Fibroblast of lung (primary cell): ENCODE data around the gene TREML2. TPM values are rescaled to one million over a fixed set of nuclear protein-coding genes. Genes with fewer than 3 reads are reported as not detected.

Source experiments
- DNase-seq, 2 donors: peaks; one replicate each; pipeline versions ENCODE4 v3.0.0 to v3.0.0-alpha.2; 2010; ENCODE audit warnings: low read depth in 2 of 2
- H2AFZ ChIP-seq: 2 replicates; pipeline ENCODE4 v1.5.1; 2012; ENCODE audit warnings: low read length, control low read depth, inconsistent platforms
- H3K27ac ChIP-seq: 2 replicates; pipeline ENCODE4 v1.5.1; 2011; ENCODE audit warnings: low read length, control low read depth; ENCODE audit not compliant: insufficient read depth
- H3K27me3 ChIP-seq: 2 replicates; pipeline ENCODE4 v1.5.1; 2011; ENCODE audit warnings: mild to moderate bottlenecking, low read length; ENCODE audit not compliant: control insufficient read depth, insufficient read depth
- H3K36me3 ChIP-seq: 2 replicates; pipeline ENCODE4 v1.5.1; 2011; ENCODE audit warnings: low read length; ENCODE audit not compliant: control insufficient read depth, insufficient read depth
- H3K4me1 ChIP-seq: 2 replicates; pipeline ENCODE4 v1.5.1; 2011; ENCODE audit warnings: low read length; ENCODE audit not compliant: control insufficient read depth, insufficient read depth; ENCODE audit errors: extremely low read depth
- H3K4me2 ChIP-seq: 2 replicates; pipeline ENCODE4 v1.5.1; 2011; ENCODE audit warnings: low read length, control low read depth; ENCODE audit not compliant: insufficient read depth; ENCODE audit errors: extremely low read depth
- H3K4me3 ChIP-seq, 4 experiments: fragments of 200-600 bp in 1 of 4; sonication (generic) in 1 of 4; replicated peaks in 1 of 4; 2 replicates each; pipeline ENCODE4 v1.5.1; 2011 to 2016; ENCODE audit warnings: low read length in 4 of 4, low read depth in 3 of 4, mild to moderate bottlenecking in 3 of 4, control low read depth in 2 of 4, inconsistent platforms in 1 of 4, mixed read lengths in 1 of 4; ENCODE audit not compliant: insufficient read depth in 1 of 4; ENCODE audit errors: control extremely low read depth in 1 of 4
- H3K79me2 ChIP-seq: 2 replicates; pipeline ENCODE4 v1.5.1; 2012; ENCODE audit warnings: mild to moderate bottlenecking, low read length, inconsistent platforms; ENCODE audit not compliant: control insufficient read depth, insufficient read depth
- H3K9ac ChIP-seq: 2 replicates; pipeline ENCODE4 v1.5.1; 2011; ENCODE audit warnings: mild to moderate bottlenecking, low read length, control low read depth; ENCODE audit not compliant: insufficient read depth
- H3K9me3 ChIP-seq: 2 replicates; pipeline ENCODE4 v1.5.1; 2012; ENCODE audit warnings: low read depth, low read length; ENCODE audit not compliant: control insufficient read depth, insufficient read depth
- H4K20me1 ChIP-seq: 2 replicates; pipeline ENCODE4 v1.5.1; 2011; ENCODE audit warnings: low read length; ENCODE audit not compliant: control insufficient read depth, insufficient read depth; ENCODE audit errors: extremely low read depth
- EZH2 ChIP-seq: IDR thresholded peaks from 2 replicates; pipeline ENCODE4 v1.5.1; 2012; ENCODE audit warnings: low read length, control low read depth, mild to moderate bottlenecking; ENCODE audit errors: missing control alignments
- polyA plus RNA-seq, 2 donors: library from polyadenylated mRNA; depleted of rRNA in 1 of 2; stranded (reverse) in 1 of 2; unstranded in 1 of 2; fragments of >200 nt; gene quantifications; 2 replicates each; pipeline ENCODE4 v1.2.1, GENCODE V29; 2011 to 2012; ENCODE audit warnings: missing spikeins in 1 of 2
- total RNA-seq: library from RNA; depleted of rRNA; stranded (reverse); fragments of >200 nt; gene quantifications from 2 replicates; pipeline ENCODE4 v1.2.1, GENCODE V29; 2014
- TF ChIP-seq, protein P1 (sequence below), 2 donors: IDR thresholded peaks in 1 of 2; conservative IDR thresholded peaks in 1 of 2; 1 replicate in 1 of 2; 2 replicates in 1 of 2; pipeline ENCODE4 v1.5.1; 2011 to 2012; ENCODE audit warnings: low read length in 2 of 2, control low read depth in 1 of 2, inconsistent platforms in 1 of 2, low read depth in 1 of 2, mild to moderate bottlenecking in 1 of 2

Gene TREML2
- total and polyA plus RNA-seq, 2 donors (not counting 1 experiment from before 2014, with no cell fraction given) = not detected

DNA sequence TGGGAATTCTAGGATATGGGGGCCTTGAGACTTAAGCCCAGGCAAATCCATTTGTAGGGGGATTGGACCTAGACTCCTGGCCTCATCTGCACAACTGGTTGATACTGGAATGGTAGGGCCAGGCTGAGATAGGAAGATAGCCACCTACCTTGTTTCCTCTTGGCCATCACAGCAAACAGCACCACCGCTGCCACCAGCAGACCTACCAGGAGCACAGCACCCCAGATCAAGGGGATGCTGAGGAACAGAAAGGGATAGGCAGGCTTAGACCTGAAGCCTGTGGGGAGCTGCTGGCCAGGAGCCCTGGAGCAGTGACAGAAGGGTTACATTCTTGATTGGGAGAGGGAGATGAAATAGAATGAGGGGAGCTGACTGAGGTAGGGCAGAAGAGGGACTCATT lies 50.3 kb downstream of the TREML2 start:
- H3K27me3 ChIP-seq = no peaks in the 10 kb centered on the region
- no peak overlapping the region for H3K4me2 ChIP-seq
- TF ChIP-seq, protein P1, sequence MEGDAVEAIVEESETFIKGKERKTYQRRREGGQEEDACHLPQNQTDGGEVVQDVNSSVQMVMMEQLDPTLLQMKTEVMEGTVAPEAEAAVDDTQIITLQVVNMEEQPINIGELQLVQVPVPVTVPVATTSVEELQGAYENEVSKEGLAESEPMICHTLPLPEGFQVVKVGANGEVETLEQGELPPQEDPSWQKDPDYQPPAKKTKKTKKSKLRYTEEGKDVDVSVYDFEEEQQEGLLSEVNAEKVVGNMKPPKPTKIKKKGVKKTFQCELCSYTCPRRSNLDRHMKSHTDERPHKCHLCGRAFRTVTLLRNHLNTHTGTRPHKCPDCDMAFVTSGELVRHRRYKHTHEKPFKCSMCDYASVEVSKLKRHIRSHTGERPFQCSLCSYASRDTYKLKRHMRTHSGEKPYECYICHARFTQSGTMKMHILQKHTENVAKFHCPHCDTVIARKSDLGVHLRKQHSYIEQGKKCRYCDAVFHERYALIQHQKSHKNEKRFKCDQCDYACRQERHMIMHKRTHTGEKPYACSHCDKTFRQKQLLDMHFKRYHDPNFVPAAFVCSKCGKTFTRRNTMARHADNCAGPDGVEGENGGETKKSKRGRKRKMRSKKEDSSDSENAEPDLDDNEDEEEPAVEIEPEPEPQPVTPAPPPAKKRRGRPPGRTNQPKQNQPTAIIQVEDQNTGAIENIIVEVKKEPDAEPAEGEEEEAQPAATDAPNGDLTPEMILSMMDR (conservative IDR thresholded peaks at IDR 0.05 in 1 of 2, IDR thresholded peaks at IDR 0.05 in 1 of 2; ENCODE audit: low read depth in 1 of 2, low read length in 2 of 2) = no peak
- no peak for TF ChIP-seq EZH2
- no peak overlapping the region for H3K4me3 ChIP-seq
- no peak overlapping the region for H3K27ac ChIP-seq
- no peaks in the 10 kb centered on the region for H4K20me1 ChIP-seq
- no peak overlapping the region for H3K9ac ChIP-seq
- H3K9me3 ChIP-seq = no peaks in the 10 kb centered on the region
- no peaks in the 10 kb centered on the region for H3K79me2 ChIP-seq
- H3K36me3 ChIP-seq = no peaks in the 10 kb centered on the region
- no peaks in the 10 kb centered on the region for H3K4me1 ChIP-seq
- DNase-seq = no peak
- H2AFZ ChIP-seq = no peak overlapping the region

DNA sequence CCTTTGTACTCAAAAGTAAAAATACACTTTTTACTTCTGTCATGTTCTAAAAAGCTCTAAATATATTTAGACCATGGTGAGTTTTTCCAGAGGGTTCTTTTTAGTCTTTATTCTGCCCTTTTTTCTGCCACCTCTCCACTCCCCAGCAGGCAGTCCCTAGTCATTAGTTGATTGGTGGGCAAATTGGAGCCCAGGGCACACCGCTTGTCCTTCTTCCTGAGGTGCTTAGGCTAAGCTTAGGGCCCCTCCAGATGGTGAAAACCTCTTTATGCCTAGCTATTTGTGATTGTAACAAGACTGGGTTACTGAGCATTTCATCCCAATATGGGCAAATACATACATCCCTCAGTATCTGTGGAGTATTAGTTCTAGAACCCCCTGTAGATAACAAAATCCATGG lies 53.0 kb downstream of the TREML2 start:
- Histone ChIP-seq H3K4me3 (no peak overlapping the region), H2AFZ (no peak overlapping the region), H3K9me3 (no peaks in the 10 kb centered on the region), H3K79me2 (no peaks in the 10 kb centered on the region), H3K27me3 (no peaks in the 10 kb centered on the region), H3K4me1 (no peaks in the 10 kb centered on the region), H3K36me3 (no peaks in the 10 kb centered on the region), H3K27ac (no peak overlapping the region), H3K4me2 (no peak overlapping the region), H4K20me1 (no peaks in the 10 kb centered on the region), H3K9ac (no peak overlapping the region)
- DNase-seq = no peak
- no peak for TF ChIP-seq EZH2
- TF ChIP-seq, protein P1 (conservative IDR thresholded peaks at IDR 0.05 in 1 of 2, IDR thresholded peaks at IDR 0.05 in 1 of 2; ENCODE audit: low read depth in 1 of 2, low read length in 2 of 2) = no peak

Other genes with a start within 250 kb of the TREML2 start
- gene UNC5CL, start 161.9 kb downstream of the TREML2 start, total RNA-seq = 0.17 and 0.26 TPM in 2 replicates
- 0.01 TPM in 1 of 2 replicates, not detected in the other for gene UNC5CL, start 161.9 kb downstream of the TREML2 start, polyA plus RNA-seq
- not detected in 2 replicates for gene TSPO2, start 158.7 kb downstream of the TREML2 start, total RNA-seq
- not detected in 2 replicates for gene TSPO2, start 158.7 kb downstream of the TREML2 start, polyA plus RNA-seq
- not detected in 2 replicates for gene APOBEC2, start 147.9 kb downstream of the TREML2 start, total RNA-seq
- gene APOBEC2, start 147.9 kb downstream of the TREML2 start, polyA plus RNA-seq = not detected in 2 replicates
- gene OARD1, start 128.8 kb downstream of the TREML2 start, total RNA-seq = 10.3 and 12.4 TPM in 2 replicates
- gene OARD1, start 128.8 kb downstream of the TREML2 start, polyA plus RNA-seq = 9.8 and 11.7 TPM in 2 replicates
- gene NFYA, start 128.2 kb downstream of the TREML2 start, total RNA-seq = 10.0 and 14.9 TPM in 2 replicates
- gene NFYA, start 128.2 kb downstream of the TREML2 start, polyA plus RNA-seq = 6.9 and 10.0 TPM in 2 replicates
- not detected in 2 replicates for gene TREML1, start 46.8 kb downstream of the TREML2 start, total RNA-seq
- gene TREML1, start 46.8 kb downstream of the TREML2 start, polyA plus RNA-seq = not detected in 2 replicates
- gene TREM2, start 38.0 kb downstream of the TREML2 start, total RNA-seq = under 0.01 and 0.17 TPM in 2 replicates
- not detected in 2 replicates for gene TREM2, start 38.0 kb downstream of the TREML2 start, polyA plus RNA-seq
- not detected in 2 replicates for gene TREML4, start 27.2 kb upstream of the TREML2 start, total RNA-seq
- gene TREML4, start 27.2 kb upstream of the TREML2 start, polyA plus RNA-seq = not detected in 2 replicates
- 0.26 TPM in 1 of 2 replicates, not detected in the other for gene TREM1, start 85.5 kb upstream of the TREML2 start, total RNA-seq
- 0.25 TPM in 1 of 2 replicates, not detected in the other for gene TREM1, start 85.5 kb upstream of the TREML2 start, polyA plus RNA-seq
- gene NCR2, start 134.5 kb upstream of the TREML2 start, total RNA-seq = not detected in 2 replicates
- not detected in 2 replicates for gene NCR2, start 134.5 kb upstream of the TREML2 start, polyA plus RNA-seq